ENCODE measurements around the gene SEC22A. TPM values are rescaled to one million over a fixed set of nuclear protein-coding genes. Genes with fewer than 3 reads are reported as not detected.
"Not testable (repeated sequence)": the region's sequence is repeated elsewhere in the genome, so short reads cannot be mapped to it uniquely, and the experiment has no call there.

The SEC22A gene
- total RNA-seq, 1 donor from 2014 or later = 15.4 TPM

DNA sequence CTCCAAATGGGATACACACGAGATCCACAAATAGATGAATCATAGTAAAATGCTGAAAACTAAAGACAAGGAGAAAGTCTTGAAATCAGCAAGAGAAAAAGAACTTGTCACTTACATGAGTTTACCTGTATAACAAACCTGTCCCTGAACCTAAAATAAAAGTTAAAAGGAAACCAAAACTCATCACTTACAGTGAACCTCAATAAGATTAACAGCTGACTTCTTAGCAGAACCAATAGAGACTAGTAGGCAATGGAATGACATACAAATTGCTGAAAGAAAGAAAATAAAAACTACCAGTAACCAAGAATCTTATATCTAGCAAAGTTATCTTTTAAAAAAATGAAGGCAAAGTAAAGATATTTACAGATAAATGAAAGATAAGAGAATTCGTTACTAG, 27.4 kb downstream of the SEC22A start:
- TF ChIP-seq, protein P1, sequence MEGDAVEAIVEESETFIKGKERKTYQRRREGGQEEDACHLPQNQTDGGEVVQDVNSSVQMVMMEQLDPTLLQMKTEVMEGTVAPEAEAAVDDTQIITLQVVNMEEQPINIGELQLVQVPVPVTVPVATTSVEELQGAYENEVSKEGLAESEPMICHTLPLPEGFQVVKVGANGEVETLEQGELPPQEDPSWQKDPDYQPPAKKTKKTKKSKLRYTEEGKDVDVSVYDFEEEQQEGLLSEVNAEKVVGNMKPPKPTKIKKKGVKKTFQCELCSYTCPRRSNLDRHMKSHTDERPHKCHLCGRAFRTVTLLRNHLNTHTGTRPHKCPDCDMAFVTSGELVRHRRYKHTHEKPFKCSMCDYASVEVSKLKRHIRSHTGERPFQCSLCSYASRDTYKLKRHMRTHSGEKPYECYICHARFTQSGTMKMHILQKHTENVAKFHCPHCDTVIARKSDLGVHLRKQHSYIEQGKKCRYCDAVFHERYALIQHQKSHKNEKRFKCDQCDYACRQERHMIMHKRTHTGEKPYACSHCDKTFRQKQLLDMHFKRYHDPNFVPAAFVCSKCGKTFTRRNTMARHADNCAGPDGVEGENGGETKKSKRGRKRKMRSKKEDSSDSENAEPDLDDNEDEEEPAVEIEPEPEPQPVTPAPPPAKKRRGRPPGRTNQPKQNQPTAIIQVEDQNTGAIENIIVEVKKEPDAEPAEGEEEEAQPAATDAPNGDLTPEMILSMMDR (conservative IDR thresholded peaks at IDR 0.05) = no peak
- no peaks in the 10 kb centered on the region for H3K27me3 Mint-ChIP-seq (ENCODE audit: low read depth)
- no peak for DNase-seq (ENCODE audit: low read depth, low spot score)
- peaks cover 52% of the 10 kb centered on the region for H3K36me3 Mint-ChIP-seq (ENCODE audit: low read depth)
- H3K4me3 Mint-ChIP-seq = no peak overlapping the region
- H3K27ac Mint-ChIP-seq (ENCODE audit: unreplicated experiment) = no peak overlapping the region
- H3K9me3 Mint-ChIP-seq = peaks cover 15% of the 10 kb centered on the region
- H3K4me1 Mint-ChIP-seq = no peaks in the 10 kb centered on the region

DNA sequence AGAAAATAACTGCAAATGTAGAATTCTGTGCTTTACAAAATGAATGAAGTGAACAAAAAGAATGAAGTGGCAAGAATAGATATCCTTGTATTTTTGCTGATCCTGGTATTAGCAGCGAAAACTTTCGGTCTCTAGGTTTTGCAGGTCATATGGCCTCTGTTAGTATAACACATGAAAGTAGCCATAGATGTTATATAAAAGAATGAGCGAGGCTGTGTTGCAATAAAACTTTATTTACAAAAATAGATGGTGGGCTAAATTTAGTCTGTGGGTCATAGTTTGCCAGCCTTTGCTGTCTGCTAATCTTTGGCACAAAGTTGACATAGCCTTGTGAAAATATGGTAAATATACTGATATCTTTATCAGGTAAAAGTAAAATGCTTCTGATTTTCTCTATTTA, 35.2 kb downstream of the SEC22A start:
- no peak overlapping the region for H3K27ac Mint-ChIP-seq (ENCODE audit: unreplicated experiment)
- H3K9me3 Mint-ChIP-seq = peaks cover 9% of the 10 kb centered on the region
- no peak for DNase-seq (ENCODE audit: low read depth, low spot score)
- H3K4me1 Mint-ChIP-seq = no peaks in the 10 kb centered on the region
- no peak overlapping the region for H3K4me3 Mint-ChIP-seq
- TF ChIP-seq, protein P1 (conservative IDR thresholded peaks at IDR 0.05) = no peak
- no peaks in the 10 kb centered on the region for H3K27me3 Mint-ChIP-seq (ENCODE audit: low read depth)
- peaks cover 44% of the 10 kb centered on the region for H3K36me3 Mint-ChIP-seq (ENCODE audit: low read depth)

DNA sequence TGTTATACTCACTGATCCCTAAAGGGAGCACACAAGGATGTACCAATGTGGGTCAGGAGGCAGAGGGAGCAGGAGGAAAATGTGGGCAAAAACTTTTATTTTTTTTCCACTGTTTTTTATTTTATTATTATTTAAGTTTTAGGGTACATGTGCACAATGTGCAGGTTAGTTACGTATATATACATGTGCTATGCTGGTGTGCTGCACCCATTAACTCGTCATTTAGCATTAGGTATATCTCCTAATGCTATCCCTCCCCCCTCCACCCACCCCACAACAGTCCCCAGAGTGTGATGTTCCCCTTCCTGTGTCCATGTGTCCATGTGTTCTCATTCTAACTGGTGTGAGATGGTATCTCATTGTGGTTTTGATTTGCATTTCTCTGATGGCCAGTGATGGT, 37.4 kb downstream of the SEC22A start:
- H3K4me1 Mint-ChIP-seq; H3K27ac Mint-ChIP-seq (ENCODE audit: unreplicated experiment); H3K4me3 Mint-ChIP-seq; DNase-seq (ENCODE audit: low read depth, low spot score); H3K27me3 Mint-ChIP-seq (ENCODE audit: low read depth); H3K9me3 Mint-ChIP-seq: not testable (repeated sequence)
- peaks cover 41% of the 10 kb centered on the region for H3K36me3 Mint-ChIP-seq (ENCODE audit: low read depth)

DNA sequence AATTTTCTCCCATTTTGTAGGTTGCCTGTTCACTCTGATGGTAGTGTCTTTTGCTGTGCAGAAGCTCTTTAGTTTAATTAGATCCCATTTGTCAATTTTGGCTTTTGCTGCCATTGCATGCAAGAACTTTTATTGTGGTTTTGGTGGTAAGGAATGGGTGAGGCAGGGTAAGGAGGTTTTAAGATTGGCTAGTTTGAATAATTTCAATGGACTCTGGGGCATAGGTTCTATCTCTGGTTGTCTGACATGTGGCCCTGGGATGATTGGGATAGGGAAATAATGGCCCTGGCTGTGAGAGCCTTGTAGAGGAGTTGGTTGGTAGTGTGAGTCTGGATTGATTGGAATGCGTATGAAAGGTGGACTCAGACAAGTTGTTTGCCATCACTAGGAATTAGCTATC, 38.0 kb downstream of the SEC22A start:
- no peak overlapping the region for H3K4me3 Mint-ChIP-seq
- peak overlapping the region; percentile 32 for H3K27ac Mint-ChIP-seq (ENCODE audit: unreplicated experiment)
- H3K4me1 Mint-ChIP-seq = peaks cover 5% of the 10 kb centered on the region
- TF ChIP-seq, protein P1 (conservative IDR thresholded peaks at IDR 0.05) = no peak
- peaks cover 40% of the 10 kb centered on the region for H3K36me3 Mint-ChIP-seq (ENCODE audit: low read depth)
- DNase-seq (ENCODE audit: low read depth, low spot score) = no peak
- H3K9me3 Mint-ChIP-seq = peaks cover 9% of the 10 kb centered on the region
- H3K27me3 Mint-ChIP-seq (ENCODE audit: low read depth) = no peaks in the 10 kb centered on the region

DNA sequence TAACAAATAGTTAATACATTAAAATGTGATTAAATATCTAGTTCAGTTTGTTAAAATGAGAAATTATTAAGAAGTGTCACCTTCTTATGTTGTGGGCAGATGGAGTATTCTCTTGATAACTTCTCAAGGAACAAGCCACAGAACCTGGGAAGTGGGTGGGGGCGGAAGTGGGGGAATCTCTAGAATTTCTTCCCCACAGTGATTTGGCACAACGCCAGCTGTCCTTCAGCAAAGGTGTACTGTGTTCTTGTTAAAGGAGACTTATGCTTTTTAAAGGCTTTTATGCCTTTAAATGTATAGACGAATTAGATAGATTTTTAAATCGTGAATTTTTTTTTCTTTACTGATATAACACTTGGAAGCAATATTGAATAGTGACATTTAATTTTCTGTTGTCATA, 42.4 kb downstream of the SEC22A start:
- TF ChIP-seq, protein P1 (conservative IDR thresholded peaks at IDR 0.05) = no peak
- Mint-ChIP-seq H3K27me3 (ENCODE audit: low read depth) (no peaks in the 10 kb centered on the region), H3K27ac (ENCODE audit: unreplicated experiment) (no peak overlapping the region), H3K4me1 (peaks cover 16% of the 10 kb centered on the region), H3K4me3 (no peak overlapping the region), H3K36me3 (ENCODE audit: low read depth) (peaks cover 25% of the 10 kb centered on the region), H3K9me3 (peaks cover 2% of the 10 kb centered on the region)
- no peak for DNase-seq (ENCODE audit: low read depth, low spot score)

DNA sequence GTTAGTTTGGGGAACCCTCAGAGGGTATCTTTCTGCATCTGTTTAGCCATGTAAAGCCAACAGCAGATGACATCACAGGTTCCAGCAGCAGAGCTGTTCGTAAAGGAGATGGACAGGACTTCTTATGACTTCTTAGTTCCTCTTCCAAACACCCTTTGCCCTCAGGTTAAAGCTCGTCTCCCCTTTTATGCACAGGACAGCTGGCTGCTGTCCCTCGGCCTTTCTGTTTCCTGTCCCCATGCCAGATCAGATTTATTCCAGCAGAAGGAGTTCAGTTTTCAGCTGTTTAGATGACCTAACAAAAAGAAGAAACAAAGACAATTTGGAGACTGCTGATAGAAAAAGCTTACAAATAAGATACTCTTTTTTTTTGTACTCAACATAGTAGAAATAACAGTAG, 45.1 kb downstream of the SEC22A start:
- Mint-ChIP-seq H3K4me1 (peaks cover 16% of the 10 kb centered on the region), H3K4me3 (no peak overlapping the region)

More for the DNA sequence above, 45.1 kb downstream of the SEC22A start:
- H3K9me3 Mint-ChIP-seq = no peaks in the 10 kb centered on the region
- TF ChIP-seq, protein P1 (conservative IDR thresholded peaks at IDR 0.05) = no peak
- H3K36me3 Mint-ChIP-seq (ENCODE audit: low read depth) = peaks cover 9% of the 10 kb centered on the region
- H3K27ac Mint-ChIP-seq (ENCODE audit: unreplicated experiment) = peak overlapping the region; percentile 64
- DNase-seq (ENCODE audit: low read depth, low spot score) = no peak
- no peaks in the 10 kb centered on the region for H3K27me3 Mint-ChIP-seq (ENCODE audit: low read depth)
